Mononuclear cell (primary cell): Measurements from ENCODE around the gene JAZF1. TPM values are rescaled to one million over a fixed set of nuclear protein-coding genes. Genes with fewer than 3 reads are reported as not detected.
"Not testable (repeated sequence)": the region's sequence is repeated elsewhere in the genome, so short reads cannot be mapped to it uniquely, and the experiment has no call there.

ENCODE experiments used
- H3K27me3 ChIP-seq: 2 replicates; pipeline ENCODE4 v1.6.0; 2011; ENCODE audit warnings: low read length, control low read depth; ENCODE audit not compliant: insufficient read depth
- H3K4me1 ChIP-seq: 2 replicates; pipeline ENCODE4 v1.5.1; 2011; ENCODE audit warnings: mild to moderate bottlenecking, low read length, control low read depth; ENCODE audit not compliant: insufficient read depth
- H3K4me3 ChIP-seq: 2 replicates; pipeline ENCODE4 v1.5.1; 2011; ENCODE audit warnings: mild to moderate bottlenecking, low read length, moderate library complexity
- H3K9me3 ChIP-seq: 2 replicates; pipeline ENCODE4 v1.5.1; 2011; ENCODE audit warnings: low read depth, mild to moderate bottlenecking, control low read depth, low read length
- total RNA-seq: library from RNA; depleted of rRNA; stranded (reverse); fragments of >200 nt; gene quantifications from one replicate; pipeline ENCODE4 v1.2.3, GENCODE V29; 2012

The JAZF1 gene
- total RNA-seq, 1 donor: 16.5 TPM

- H3K4me1 ChIP-seq: peaks cover 4% of the 10 kb centered on the region
- H3K9me3 ChIP-seq: no peaks in the 10 kb centered on the region
- H3K4me3 ChIP-seq: no peak overlapping the region
- H3K27me3 ChIP-seq: no peaks in the 10 kb centered on the region
Observed at GRCh38 chr7:28036696-28037095, 143.9 kb downstream of the JAZF1 start.

- H3K4me3 ChIP-seq: no peak overlapping the region
- no peaks in the 10 kb centered on the region for H3K9me3 ChIP-seq
- H3K4me1 ChIP-seq: peaks cover 4% of the 10 kb centered on the region
- no peaks in the 10 kb centered on the region for H3K27me3 ChIP-seq
Observed at GRCh38 chr7:28033386-28033785, 147.2 kb downstream of the JAZF1 start.

GRCh38 chr7:28032738-28033380, 147.7 kb downstream of the JAZF1 start:
- Histone ChIP-seq H3K4me1 (peaks cover 4% of the 10 kb centered on the region), H3K4me3 (no peak overlapping the region), H3K27me3 (no peaks in the 10 kb centered on the region), H3K9me3 (no peaks in the 10 kb centered on the region)

DNA sequence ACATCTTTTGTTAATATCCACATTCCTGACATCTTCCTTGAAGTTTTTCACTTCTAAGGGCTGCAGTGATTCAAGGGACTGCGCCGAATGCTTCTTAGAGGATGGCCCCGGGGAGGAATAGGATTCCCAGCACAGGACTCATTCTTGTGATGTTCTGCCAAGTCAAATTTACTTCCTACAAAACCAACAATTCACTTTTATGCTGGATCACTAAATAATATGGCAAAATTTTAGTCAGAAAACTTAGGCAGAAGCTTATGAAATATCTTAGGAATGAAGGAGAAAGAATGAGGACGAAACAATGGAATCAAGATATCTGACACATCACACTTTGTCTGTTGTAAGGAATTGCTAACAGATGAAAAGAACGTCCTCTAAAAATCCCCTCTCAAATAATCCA, 151.5 kb downstream of the JAZF1 start:
- Histone ChIP-seq H3K27me3 (no peaks in the 10 kb centered on the region), H3K9me3 (no peaks in the 10 kb centered on the region), H3K4me1 (no peaks in the 10 kb centered on the region), H3K4me3 (no peak overlapping the region)

- no peaks in the 10 kb centered on the region for H3K4me1 ChIP-seq
- H3K4me3 ChIP-seq: no peak overlapping the region
- H3K27me3 ChIP-seq: no peaks in the 10 kb centered on the region
- H3K9me3 ChIP-seq: no peaks in the 10 kb centered on the region
Observed at GRCh38 chr7:28028471-28028870, 152.1 kb downstream of the JAZF1 start.

DNA sequence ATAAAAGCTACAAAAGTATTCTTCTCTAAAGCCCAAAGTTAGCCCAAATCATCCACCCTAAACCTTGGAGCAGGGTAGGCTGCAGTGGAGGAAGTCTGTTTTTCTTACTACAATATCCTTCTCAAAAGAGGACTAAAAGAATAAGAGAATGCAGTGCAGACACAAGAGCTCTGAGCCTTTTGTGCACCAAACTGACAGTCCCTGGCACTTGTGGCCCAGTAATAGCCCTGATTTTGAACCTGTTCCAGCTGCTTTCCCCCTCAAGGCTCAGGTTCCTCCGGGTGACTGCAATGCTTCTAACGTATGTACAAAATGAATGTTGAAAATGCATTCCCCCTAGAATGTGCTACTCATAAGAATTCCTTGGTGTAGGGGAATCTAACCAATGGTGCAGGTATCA, 154.4 kb downstream of the JAZF1 start:
- no peak overlapping the region for H3K4me3 ChIP-seq
- H3K9me3 ChIP-seq: no peaks in the 10 kb centered on the region
- H3K27me3 ChIP-seq: no peaks in the 10 kb centered on the region
- no peaks in the 10 kb centered on the region for H3K4me1 ChIP-seq

DNA sequence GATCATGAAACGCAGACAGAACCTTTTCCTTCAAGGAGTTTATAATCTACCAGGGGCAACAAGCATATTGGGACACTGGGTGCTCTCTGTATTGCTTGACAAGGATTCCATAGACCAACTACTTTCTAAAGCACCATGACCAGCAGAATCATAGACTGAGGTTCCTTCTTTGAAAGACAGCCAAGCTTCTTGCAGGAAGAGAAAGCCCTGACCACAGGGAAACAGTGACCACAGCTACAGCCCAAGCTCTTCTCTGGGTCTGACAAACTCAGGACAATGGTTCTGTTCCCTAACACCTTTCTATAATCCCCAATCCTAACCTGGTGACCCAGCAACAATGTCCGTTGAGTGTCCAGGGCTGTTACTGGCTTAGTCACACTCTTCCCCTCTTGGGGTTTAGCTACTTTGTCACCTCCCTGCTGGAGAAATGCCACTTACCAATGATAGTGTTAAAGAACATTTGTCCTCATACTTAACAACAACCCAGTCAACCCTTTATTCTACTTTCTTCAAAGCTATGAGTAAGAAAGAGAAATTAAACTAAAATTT, 155.7 kb downstream of the JAZF1 start:
- Histone ChIP-seq H3K9me3 (no peaks in the 10 kb centered on the region), H3K4me3 (no peak overlapping the region), H3K27me3 (no peaks in the 10 kb centered on the region), H3K4me1 (peaks cover 4% of the 10 kb centered on the region)

DNA sequence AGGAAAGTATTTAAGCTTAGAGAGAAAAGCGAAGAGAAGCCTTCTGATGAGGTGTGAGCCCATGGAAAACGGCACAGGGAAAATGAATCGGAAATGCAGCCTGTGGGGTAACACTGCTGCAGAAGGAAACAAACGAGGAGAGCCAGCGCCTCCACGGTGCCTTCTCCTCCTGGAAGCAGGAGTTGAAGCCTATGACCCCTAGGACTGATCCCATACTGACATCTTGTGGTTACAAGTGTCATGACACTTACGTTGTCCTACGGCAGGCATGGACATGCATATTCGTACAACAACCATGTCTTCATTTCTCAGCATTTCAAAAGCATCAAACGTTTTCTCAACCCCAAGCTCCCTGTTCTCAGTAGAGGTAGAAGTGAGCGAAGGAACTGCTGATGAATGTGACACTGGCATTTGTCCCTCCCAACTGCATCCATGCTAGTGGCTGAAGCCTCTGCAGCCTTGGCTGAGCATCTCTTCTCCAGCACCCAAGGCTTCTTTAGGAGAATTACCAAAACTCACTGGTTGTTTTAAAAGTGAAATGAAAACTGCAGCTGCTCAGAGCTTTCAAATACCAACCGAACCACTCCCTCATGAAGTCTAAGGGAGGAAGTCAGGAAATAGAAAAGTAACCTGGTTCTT, 160.2 kb downstream of the JAZF1 start:
- H3K4me3 ChIP-seq: no peak overlapping the region
- peaks cover 4% of the 10 kb centered on the region for H3K4me1 ChIP-seq
- H3K9me3 ChIP-seq: no peaks in the 10 kb centered on the region

GRCh38 chr7:28018856-28019465, 161.6 kb downstream of the JAZF1 start:
- Histone ChIP-seq H3K4me1 (peaks cover 4% of the 10 kb centered on the region), H3K9me3 (no peaks in the 10 kb centered on the region), H3K27me3 (no peaks in the 10 kb centered on the region), H3K4me3 (no peak overlapping the region)

More for the DNA sequence above, 160.2 kb downstream of the JAZF1 start:
- no peaks in the 10 kb centered on the region for H3K27me3 ChIP-seq

DNA sequence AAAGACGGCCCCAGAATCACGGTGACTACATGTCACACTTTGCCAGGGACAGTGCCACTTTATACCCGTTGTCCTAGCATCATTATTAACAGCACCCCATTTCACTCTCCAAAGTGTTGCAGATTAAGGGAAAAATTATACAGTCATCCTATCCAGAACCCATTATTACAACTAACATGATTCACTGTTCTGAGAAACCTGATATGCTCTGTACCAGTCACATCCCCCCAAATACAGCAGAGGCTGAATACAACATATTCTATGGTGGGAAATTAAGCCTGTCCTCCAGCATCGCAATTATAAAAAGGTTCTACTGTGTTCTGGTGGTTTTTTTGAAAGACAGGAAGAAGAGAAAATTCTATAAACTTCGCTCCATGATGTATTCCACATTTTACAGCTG, 162.1 kb downstream of the JAZF1 start:
- Histone ChIP-seq H3K4me3 (no peak overlapping the region), H3K9me3 (no peaks in the 10 kb centered on the region), H3K4me1 (peaks cover 4% of the 10 kb centered on the region), H3K27me3 (no peaks in the 10 kb centered on the region)

- H3K4me1 ChIP-seq: peaks cover 4% of the 10 kb centered on the region
- no peaks in the 10 kb centered on the region for H3K27me3 ChIP-seq
- no peak overlapping the region for H3K4me3 ChIP-seq
Observed at GRCh38 chr7:28018020-28018419, 162.6 kb downstream of the JAZF1 start.

GRCh38 chr7:28017372-28017771, 163.2 kb downstream of the JAZF1 start:
- Histone ChIP-seq H3K4me3 (no peak overlapping the region), H3K9me3 (no peaks in the 10 kb centered on the region), H3K27me3 (no peaks in the 10 kb centered on the region), H3K4me1 (peaks cover 4% of the 10 kb centered on the region)

More at GRCh38 chr7:28018020-28018419, 162.6 kb downstream of the JAZF1 start:
- no peaks in the 10 kb centered on the region for H3K9me3 ChIP-seq

DNA sequence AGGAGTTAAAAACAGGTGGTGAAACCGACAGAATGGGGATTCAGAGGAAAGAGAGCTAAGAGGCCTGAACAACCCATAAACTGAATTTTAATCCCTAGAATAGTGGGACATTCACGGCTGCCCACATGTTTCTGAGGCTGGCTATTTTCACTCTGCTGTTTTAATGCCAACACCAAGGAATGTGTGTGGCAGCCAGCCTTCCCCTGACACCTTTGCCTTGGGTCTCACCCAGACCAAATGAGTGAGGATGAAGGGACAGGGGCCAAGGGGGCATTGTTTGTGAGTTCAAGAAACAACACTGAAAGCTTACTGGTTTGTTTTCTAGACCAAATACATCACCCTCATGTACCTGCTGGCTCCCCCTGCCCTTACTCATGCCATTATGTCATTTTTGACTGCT, 164.3 kb downstream of the JAZF1 start:
- no peak overlapping the region for H3K4me3 ChIP-seq
- H3K27me3 ChIP-seq: no peaks in the 10 kb centered on the region
- H3K9me3 ChIP-seq: no peaks in the 10 kb centered on the region
- peaks cover 4% of the 10 kb centered on the region for H3K4me1 ChIP-seq

GRCh38 chr7:28015169-28015568, 165.4 kb downstream of the JAZF1 start:
- Histone ChIP-seq H3K27me3 (no peaks in the 10 kb centered on the region), H3K4me1 (no peaks in the 10 kb centered on the region), H3K4me3 (no peak overlapping the region), H3K9me3 (no peaks in the 10 kb centered on the region)

DNA sequence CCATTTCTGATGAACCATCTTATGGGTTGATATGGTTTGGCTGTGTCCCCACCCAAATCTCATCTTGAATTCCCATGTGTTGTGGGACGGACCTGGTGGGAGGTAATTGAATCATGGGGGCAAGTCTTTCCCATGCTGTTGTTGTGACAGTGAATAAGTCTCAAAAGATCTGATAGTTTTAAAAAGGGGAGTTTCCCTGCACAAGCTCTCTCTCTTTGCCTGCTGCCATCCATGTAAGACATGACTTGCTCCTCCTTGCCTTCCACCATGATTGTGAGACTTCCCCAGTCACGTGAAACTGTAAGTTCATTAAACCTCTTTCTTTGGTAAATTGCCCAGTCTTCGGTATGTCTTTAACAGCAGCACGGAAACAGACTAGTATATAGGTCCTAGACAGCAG, 166.3 kb downstream of the JAZF1 start:
- not testable (repeated sequence) for H3K9me3 ChIP-seq, H3K4me3 ChIP-seq, H3K27me3 ChIP-seq, H3K4me1 ChIP-seq
